Nephron progenitor cell (in vitro differentiated cells): Measurements from ENCODE around the gene ACSL1.

Experiments
- DNase-seq: peaks from one replicate; pipeline ENCODE4 v3.0.0; 2021
- H3K27ac Mint-ChIP-seq: 2 replicates; pipeline ENCODE4 v1.8.0; 2021; ENCODE audit warnings: mild to moderate bottlenecking, moderate library complexity, mixed read lengths
- H3K27me3 Mint-ChIP-seq: 2 replicates; pipeline ENCODE4 v1.8.0; 2021; ENCODE audit warnings: mild to moderate bottlenecking, low read depth, mixed read lengths; ENCODE audit not compliant: poor library complexity
- H3K36me3 Mint-ChIP-seq: 2 replicates; pipeline ENCODE4 v1.8.0; 2021; ENCODE audit warnings: low read depth, mixed read lengths
- H3K4me1 Mint-ChIP-seq: 2 replicates; pipeline ENCODE4 v1.8.0; 2021; ENCODE audit warnings: mixed read lengths
- H3K4me3 Mint-ChIP-seq: 2 replicates; pipeline ENCODE4 v1.8.0; 2021; ENCODE audit warnings: mild to moderate bottlenecking, moderate library complexity, mixed read lengths
- H3K9me3 Mint-ChIP-seq: 2 replicates; pipeline ENCODE4 v1.8.0; 2021; ENCODE audit warnings: mild to moderate bottlenecking, moderate library complexity, mixed read lengths
- TF ChIP-seq, protein P1 (sequence below): fragments of 200-600 bp; sonication (generic); IDR thresholded peaks from 2 replicates; pipeline ENCODE4 v1.5.0; 2021; ENCODE audit warnings: antibody characterized with exemption

ACSL1 gene

DNA sequence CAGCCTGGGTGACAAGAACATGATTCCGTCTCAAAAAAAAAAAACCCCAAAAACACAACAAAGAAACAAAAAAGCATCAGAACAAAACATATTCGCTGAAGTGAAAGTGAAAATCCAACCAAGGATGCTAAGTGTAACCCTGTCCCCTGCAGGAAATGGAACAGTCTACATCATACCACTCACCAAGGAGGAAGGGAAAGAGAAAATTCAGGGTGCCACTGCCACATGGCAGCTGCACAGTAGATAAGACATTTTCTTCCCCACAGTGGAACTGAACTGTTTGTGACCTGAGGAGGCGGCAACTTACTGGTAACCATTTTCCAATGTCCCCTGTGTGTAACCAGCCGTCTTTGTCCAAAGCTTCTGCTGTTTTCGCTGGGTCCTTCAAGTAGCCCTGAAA lies 63.7 kb downstream of the ACSL1 start:
- peaks cover 5% of the 10 kb centered on the region for H3K4me1 Mint-ChIP-seq
- H3K9me3 Mint-ChIP-seq, result peaks cover 4% of the 10 kb centered on the region
- TF ChIP-seq, protein P1, sequence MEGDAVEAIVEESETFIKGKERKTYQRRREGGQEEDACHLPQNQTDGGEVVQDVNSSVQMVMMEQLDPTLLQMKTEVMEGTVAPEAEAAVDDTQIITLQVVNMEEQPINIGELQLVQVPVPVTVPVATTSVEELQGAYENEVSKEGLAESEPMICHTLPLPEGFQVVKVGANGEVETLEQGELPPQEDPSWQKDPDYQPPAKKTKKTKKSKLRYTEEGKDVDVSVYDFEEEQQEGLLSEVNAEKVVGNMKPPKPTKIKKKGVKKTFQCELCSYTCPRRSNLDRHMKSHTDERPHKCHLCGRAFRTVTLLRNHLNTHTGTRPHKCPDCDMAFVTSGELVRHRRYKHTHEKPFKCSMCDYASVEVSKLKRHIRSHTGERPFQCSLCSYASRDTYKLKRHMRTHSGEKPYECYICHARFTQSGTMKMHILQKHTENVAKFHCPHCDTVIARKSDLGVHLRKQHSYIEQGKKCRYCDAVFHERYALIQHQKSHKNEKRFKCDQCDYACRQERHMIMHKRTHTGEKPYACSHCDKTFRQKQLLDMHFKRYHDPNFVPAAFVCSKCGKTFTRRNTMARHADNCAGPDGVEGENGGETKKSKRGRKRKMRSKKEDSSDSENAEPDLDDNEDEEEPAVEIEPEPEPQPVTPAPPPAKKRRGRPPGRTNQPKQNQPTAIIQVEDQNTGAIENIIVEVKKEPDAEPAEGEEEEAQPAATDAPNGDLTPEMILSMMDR, result no peak
- H3K27ac Mint-ChIP-seq, result no peak overlapping the region
- H3K4me3 Mint-ChIP-seq, result no peak overlapping the region
- DNase-seq, result no peak
- no peaks in the 10 kb centered on the region for H3K36me3 Mint-ChIP-seq
- peaks cover 14% of the 10 kb centered on the region for H3K27me3 Mint-ChIP-seq

DNA sequence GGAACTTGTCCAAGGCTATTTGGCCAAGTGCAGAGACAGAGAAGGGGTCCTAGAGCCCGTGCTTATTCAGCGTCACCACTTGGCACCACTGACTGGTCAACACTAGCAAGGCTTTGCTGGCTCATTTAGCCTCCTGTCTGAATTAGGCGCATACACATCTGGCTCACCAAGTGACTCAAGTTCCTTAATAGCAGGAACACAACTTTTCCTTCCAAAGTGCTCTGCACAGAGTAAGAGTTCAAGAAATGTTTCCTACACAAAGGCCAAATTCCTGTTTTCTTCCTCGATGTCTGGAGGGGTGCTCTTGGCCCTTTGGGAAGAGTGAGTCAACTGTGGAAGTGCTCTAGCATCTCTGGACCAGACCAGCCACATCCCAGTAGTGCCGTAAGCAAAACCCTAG lies 65.1 kb downstream of the ACSL1 start:
- H3K27me3 Mint-ChIP-seq, result peaks cover 14% of the 10 kb centered on the region

DNA sequence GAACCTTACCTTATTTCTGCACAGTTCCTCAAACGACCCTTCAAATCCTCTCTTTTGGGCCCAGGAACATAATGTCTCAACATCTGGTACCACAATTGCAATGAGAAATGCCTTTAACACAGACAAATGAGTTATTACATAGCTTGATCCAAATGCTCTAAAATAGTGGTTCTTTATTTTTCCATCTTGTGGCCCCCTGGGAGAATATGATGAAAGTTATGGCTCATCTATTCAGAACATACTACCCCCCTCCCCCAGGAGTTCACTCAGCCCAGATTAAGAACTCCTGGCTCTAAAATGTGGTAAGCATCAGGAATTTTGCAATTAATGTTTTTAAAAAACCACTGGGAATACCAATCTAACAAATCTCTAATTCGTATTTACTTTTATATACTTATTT lies 68.0 kb downstream of the ACSL1 start:
- no peak for DNase-seq
- Mint-ChIP-seq H3K27me3 (peaks cover 18% of the 10 kb centered on the region), H3K9me3 (peaks cover 4% of the 10 kb centered on the region), H3K4me1 (peaks cover 13% of the 10 kb centered on the region), H3K36me3 (no peaks in the 10 kb centered on the region), H3K4me3 (no peak overlapping the region), H3K27ac (no peak overlapping the region)
- TF ChIP-seq, protein P1, result no peak

More for the DNA sequence above, 65.1 kb downstream of the ACSL1 start:
- Mint-ChIP-seq H3K27ac (no peak overlapping the region), H3K4me1 (peaks cover 13% of the 10 kb centered on the region), H3K36me3 (no peaks in the 10 kb centered on the region), H3K9me3 (peaks cover 4% of the 10 kb centered on the region), H3K4me3 (no peak overlapping the region)
- DNase-seq, result no peak
- TF ChIP-seq, protein P1, result no peak

DNA sequence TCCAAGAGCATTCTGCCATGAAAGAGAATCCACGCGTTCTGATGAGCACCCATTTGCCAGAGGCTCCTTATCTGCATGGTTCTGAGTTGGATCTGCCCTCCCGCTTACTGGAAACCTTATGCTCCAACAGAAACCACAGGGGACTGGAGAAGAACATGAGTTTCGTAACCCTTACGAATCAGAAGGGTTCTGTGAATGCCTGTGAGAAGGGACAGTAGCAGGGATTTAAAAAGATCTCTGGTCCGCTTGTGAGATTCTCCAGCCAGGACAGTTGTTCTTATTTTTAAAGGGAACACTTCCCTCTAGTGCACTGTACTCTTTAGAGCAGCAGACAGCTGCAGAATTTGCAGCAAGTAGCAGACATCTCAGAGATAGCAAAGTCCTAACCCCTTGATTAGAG lies 69.4 kb downstream of the ACSL1 start:
- Mint-ChIP-seq H3K36me3 (no peaks in the 10 kb centered on the region), H3K27ac (no peak overlapping the region), H3K4me1 (peaks cover 16% of the 10 kb centered on the region), H3K9me3 (peaks cover 4% of the 10 kb centered on the region), H3K4me3 (no peak overlapping the region), H3K27me3 (peaks cover 11% of the 10 kb centered on the region)
- no peak for DNase-seq
- TF ChIP-seq, protein P1, result no peak

DNA sequence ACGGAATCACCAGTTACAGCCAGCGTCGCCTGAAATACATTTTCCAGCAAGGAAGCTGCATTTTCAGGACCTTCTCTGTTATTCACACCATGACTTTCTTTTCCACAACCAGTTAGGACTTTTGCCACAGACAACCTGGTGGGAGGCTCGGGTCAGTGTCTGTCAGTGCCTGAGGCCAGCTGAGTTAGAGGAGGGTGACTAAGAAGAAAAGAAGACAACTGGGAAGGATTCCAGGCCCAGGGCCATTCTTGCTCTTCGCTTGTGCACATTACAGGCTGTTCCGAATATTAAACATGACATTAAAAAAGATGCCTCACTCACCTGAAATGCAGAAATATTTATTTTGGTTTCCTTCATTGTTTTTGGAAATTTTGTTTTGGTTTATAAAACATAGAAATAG lies 70.5 kb downstream of the ACSL1 start:
- H3K9me3 Mint-ChIP-seq, result peaks cover 4% of the 10 kb centered on the region
- no peak overlapping the region for H3K27ac Mint-ChIP-seq
- no peak overlapping the region for H3K4me3 Mint-ChIP-seq
- no peaks in the 10 kb centered on the region for H3K36me3 Mint-ChIP-seq
- TF ChIP-seq, protein P1, result no peak
- DNase-seq, result no peak
- H3K4me1 Mint-ChIP-seq, result peaks cover 24% of the 10 kb centered on the region
- peaks cover 9% of the 10 kb centered on the region for H3K27me3 Mint-ChIP-seq

DNA sequence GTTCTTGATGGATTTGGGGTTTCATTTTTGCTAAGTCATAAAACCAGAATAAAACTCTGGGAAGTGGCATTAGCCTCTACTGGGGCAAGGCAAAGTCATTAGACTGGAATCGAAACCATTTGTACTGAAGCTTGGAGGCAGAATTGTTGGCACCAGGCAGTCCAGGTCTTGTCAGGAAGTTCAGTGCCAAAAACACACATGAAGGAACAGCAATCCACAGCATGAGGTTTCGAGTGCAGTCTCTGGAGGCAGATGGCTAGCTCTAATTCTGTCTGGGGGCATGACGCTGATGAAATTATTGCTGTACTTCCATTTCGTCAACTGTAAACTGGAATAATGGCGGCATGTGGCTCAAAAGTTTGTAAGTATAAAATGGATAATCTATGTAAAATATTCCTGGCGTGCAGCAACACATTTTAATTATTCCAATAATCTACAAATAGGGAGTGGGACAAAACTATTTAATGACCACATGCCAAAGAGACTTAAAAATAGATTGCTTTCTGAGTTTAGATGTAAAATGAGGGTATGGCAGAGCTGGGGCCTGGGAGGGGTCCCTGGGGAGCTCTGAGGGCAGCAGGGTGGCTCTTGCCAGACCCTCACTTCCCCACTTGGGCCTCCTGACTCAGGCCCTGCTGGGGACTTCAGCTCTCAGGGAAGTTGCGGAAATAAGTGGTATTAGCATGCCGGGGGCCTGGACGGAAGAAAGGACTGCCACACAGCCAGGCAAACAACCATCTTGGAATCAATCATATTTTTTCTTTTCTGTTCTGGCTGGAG lies 73.1 kb downstream of the ACSL1 start:
- Mint-ChIP-seq H3K9me3 (no peaks in the 10 kb centered on the region), H3K4me1 (peaks cover 27% of the 10 kb centered on the region), H3K27ac (no peak overlapping the region), H3K27me3 (peaks cover 7% of the 10 kb centered on the region), H3K36me3 (no peaks in the 10 kb centered on the region), H3K4me3 (no peak overlapping the region)
- DNase-seq, result no peak
- TF ChIP-seq, protein P1, result no peak
